SJCRH30 (cell line): ENCODE measurements around the gene FKBP5. TPM values are rescaled to one million over a fixed set of nuclear protein-coding genes. Genes with fewer than 3 reads are reported as not detected.

Experiments
- DNase-seq, 2 experiments: peaks; one replicate each; pipeline ENCODE4 v3.0.0-alpha.2; 2015 to 2020
- H3K27ac ChIP-seq: fragments of 250-450 bp; sonication (Bioruptor Pico); 2 replicates; pipeline ENCODE4 v1.5.1; 2020; ENCODE audit warnings: mild to moderate bottlenecking, moderate library complexity
- H3K27me3 ChIP-seq: fragments of 250-450 bp; sonication (Bioruptor Pico); 2 replicates; pipeline ENCODE4 v1.5.1; 2020; ENCODE audit warnings: mild to moderate bottlenecking, moderate library complexity
- H3K36me3 ChIP-seq: fragments of 250-450 bp; sonication (Bioruptor Pico); 2 replicates; pipeline ENCODE4 v1.5.1; 2020; ENCODE audit warnings: mild to moderate bottlenecking, moderate library complexity
- H3K4me1 ChIP-seq: fragments of 250-450 bp; sonication (Bioruptor Pico); 2 replicates; pipeline ENCODE4 v1.5.1; 2020; ENCODE audit warnings: mild to moderate bottlenecking, moderate library complexity
- H3K4me3 ChIP-seq: fragments of 250-450 bp; sonication (Bioruptor Pico); 2 replicates; pipeline ENCODE4 v1.5.1; 2020; ENCODE audit warnings: mild to moderate bottlenecking, moderate library complexity
- H3K9me3 ChIP-seq: fragments of 250-450 bp; sonication (Bioruptor Pico); replicated peaks from 2 replicates; pipeline ENCODE4 v1.5.1; 2020; ENCODE audit warnings: mild to moderate bottlenecking, moderate library complexity
- total RNA-seq: library from RNA; depleted of rRNA; stranded (reverse); fragments of >200 nt; shearing (Covaris generic); gene quantifications from 2 replicates; pipeline ENCODE4 v1.2.3, GENCODE V29; 2014; rRNA removed

The FKBP5 gene
- total RNA-seq, 1 experiment from 2014 or later: not detected

GRCh38 chr6:35534407-35535170, 154.1 kb downstream of the FKBP5 start:
- Histone ChIP-seq H3K9me3 (no peaks in the 10 kb centered on the region), H3K4me3 (no peak overlapping the region), H3K4me1 (no peaks in the 10 kb centered on the region), H3K27me3 (peaks cover 3% of the 10 kb centered on the region; the same call in 1 of the 2 replicates), H3K36me3 (no peaks in the 10 kb centered on the region), H3K27ac (no peak overlapping the region)
- DNase-seq: no peak

GRCh38 chr6:35533981-35534380, 154.7 kb downstream of the FKBP5 start:
- DNase-seq: no peak
- no peaks in the 10 kb centered on the region for H3K9me3 ChIP-seq
- no peaks in the 10 kb centered on the region for H3K36me3 ChIP-seq
- H3K27me3 ChIP-seq: peaks cover 3% of the 10 kb centered on the region; the same call in 1 of the 2 replicates
- H3K4me3 ChIP-seq: no peak overlapping the region
- no peaks in the 10 kb centered on the region for H3K4me1 ChIP-seq
- H3K27ac ChIP-seq: no peak overlapping the region

- no peaks in the 10 kb centered on the region for H3K9me3 ChIP-seq
- no peaks in the 10 kb centered on the region for H3K36me3 ChIP-seq
- H3K27ac ChIP-seq: no peak overlapping the region
- no peak overlapping the region for H3K4me3 ChIP-seq
- H3K4me1 ChIP-seq: no peaks in the 10 kb centered on the region
- H3K27me3 ChIP-seq: peaks cover 3% of the 10 kb centered on the region; the same call in 1 of the 2 replicates
- no peak for DNase-seq
Observed at GRCh38 chr6:35532126-35532525, 156.6 kb downstream of the FKBP5 start.

- Histone ChIP-seq H3K4me1 (no peaks in the 10 kb centered on the region), H3K9me3 (no peaks in the 10 kb centered on the region), H3K27me3 (0 out of 2 replicates have a peak, but pooled peaks cover 4% of the 10 kb centered on the region), H3K4me3 (no peak overlapping the region), H3K27ac (no peak overlapping the region), H3K36me3 (no peaks in the 10 kb centered on the region)
- no peak for DNase-seq
Observed at GRCh38 chr6:35524380-35525020, 164.2 kb downstream of the FKBP5 start.

Other genes starting within 250 kb of the FKBP5 start
- gene FANCE, start 236.6 kb downstream of the FKBP5 start, total RNA-seq: 10.5 and 10.9 TPM in 2 replicates
- gene RPL10A, start 220.5 kb downstream of the FKBP5 start, total RNA-seq: 2,010 and 2,016 TPM in 2 replicates
- 8.4 and 8.8 TPM in 2 replicates for gene TEAD3, start 191.8 kb downstream of the FKBP5 start, total RNA-seq
- 0.15 TPM in 1 of 2 replicates, not detected in the other for gene TULP1, start 176.0 kb downstream of the FKBP5 start, total RNA-seq
- gene ARMC12, start 48.1 kb upstream of the FKBP5 start, total RNA-seq: not detected in 2 replicates
- not detected in 2 replicates for gene CLPSL2, start 87.7 kb upstream of the FKBP5 start, total RNA-seq
- not detected in 2 replicates for gene CLPSL1, start 92.1 kb upstream of the FKBP5 start, total RNA-seq
- gene CLPS, start 108.4 kb upstream of the FKBP5 start, total RNA-seq: not detected in 2 replicates
- gene LHFPL5, start 116.4 kb upstream of the FKBP5 start, total RNA-seq: 0.08 and 0.10 TPM in 2 replicates
- gene SRPK1, start 232.2 kb upstream of the FKBP5 start, total RNA-seq: 86.8 and 101 TPM in 2 replicates